ENCODE data around the gene RAPGEF1.

DNA sequence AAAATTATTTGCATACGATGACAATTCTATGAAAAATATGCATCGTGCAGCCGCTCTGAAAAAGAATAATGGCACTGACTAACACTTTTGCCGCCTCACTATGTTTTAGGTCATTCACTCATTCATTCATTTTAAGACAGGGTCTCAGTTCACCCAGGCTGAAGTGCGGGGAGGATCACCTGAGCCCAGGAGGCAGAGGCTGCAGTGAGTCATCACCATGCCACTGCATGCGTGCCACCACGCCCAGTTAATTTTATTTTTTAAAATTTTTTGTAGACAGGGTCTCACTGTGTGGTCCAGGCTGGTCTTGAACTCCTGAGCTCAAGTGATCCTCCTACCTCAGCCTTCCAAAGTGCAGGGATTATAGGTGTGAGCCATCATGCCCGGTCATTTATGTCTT lies 37.0 kb downstream of the RAPGEF1 start:
- TF ChIP-seq CTCF (conservative IDR thresholded peaks at IDR 0.05; ENCODE audit: low read depth, low read length) (no peak), EZH2phosphoT487 (IDR thresholded peaks at IDR 0.05; ENCODE audit: borderline replicate concordance, low read length) (no peak)

Measured in PC-3 (cell line).